Measurements from ENCODE around the gene PLAAT3.
"Not testable (repeated sequence)": the region's sequence is repeated elsewhere in the genome, so short reads cannot be mapped to it uniquely, and the experiment has no call there.

PLAAT3 gene

DNA sequence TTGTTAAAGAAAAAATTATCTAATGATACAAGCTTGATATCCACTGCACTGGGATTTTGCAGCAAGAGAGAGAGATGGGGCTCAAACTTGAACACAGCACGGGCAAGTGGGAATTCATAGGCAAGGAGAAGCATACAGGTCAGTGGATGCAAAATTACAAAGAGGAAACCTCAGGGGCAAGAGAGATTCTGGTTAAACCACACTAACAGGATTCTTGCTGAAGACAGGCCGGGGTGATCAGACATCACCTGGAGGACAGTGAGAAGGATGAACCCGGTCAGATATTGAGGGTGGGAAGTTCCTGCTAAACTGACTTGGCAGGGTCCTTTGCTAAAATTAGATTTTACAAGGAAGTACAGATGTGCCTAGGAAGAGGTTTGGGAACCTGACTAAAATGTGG, 80.2 kb downstream of the PLAAT3 start:
- H3K4me3 ChIP-seq (ENCODE audit: low read depth, low read length), result no peak overlapping the region
- TF ChIP-seq, protein P1, sequence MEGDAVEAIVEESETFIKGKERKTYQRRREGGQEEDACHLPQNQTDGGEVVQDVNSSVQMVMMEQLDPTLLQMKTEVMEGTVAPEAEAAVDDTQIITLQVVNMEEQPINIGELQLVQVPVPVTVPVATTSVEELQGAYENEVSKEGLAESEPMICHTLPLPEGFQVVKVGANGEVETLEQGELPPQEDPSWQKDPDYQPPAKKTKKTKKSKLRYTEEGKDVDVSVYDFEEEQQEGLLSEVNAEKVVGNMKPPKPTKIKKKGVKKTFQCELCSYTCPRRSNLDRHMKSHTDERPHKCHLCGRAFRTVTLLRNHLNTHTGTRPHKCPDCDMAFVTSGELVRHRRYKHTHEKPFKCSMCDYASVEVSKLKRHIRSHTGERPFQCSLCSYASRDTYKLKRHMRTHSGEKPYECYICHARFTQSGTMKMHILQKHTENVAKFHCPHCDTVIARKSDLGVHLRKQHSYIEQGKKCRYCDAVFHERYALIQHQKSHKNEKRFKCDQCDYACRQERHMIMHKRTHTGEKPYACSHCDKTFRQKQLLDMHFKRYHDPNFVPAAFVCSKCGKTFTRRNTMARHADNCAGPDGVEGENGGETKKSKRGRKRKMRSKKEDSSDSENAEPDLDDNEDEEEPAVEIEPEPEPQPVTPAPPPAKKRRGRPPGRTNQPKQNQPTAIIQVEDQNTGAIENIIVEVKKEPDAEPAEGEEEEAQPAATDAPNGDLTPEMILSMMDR (IDR thresholded peaks at IDR 0.05; ENCODE audit: low read depth, low read length), result no peak

DNA sequence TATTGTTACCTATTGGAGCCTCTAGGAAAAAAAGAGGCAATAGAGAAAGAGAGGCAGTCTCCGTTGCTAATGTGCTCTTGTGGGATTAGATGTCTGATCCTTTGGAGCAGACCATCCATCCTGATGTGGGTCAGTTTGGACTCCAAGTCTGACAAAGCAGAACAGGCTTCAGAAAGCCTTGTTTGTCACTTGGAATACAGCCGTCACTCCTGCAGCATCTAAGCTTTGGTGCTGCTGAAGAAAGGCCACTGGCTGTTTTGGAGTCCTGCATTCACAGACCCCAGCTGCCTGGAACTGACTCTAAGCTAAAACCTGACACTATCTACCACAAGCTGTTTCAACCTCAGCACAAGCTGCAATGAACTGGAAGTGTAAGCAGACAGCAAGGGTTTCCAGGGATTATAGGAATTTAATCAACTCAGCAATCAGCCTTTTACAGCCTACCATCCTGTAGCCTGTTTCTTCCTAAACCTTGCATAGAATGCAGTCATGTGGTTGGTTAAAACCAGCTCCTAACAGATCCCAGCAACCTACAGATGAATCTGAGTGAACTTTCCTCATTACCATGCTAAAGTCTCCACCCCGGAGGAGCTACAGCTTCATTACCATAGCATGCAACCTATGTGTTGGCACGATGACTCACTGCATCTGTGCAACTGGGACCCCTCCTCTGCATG, 81.3 kb downstream of the PLAAT3 start:
- TF ChIP-seq, protein P1 (IDR thresholded peaks at IDR 0.05; ENCODE audit: low read depth, low read length), result no peak
- H3K4me3 ChIP-seq (ENCODE audit: low read depth, low read length), result no peak overlapping the region

DNA sequence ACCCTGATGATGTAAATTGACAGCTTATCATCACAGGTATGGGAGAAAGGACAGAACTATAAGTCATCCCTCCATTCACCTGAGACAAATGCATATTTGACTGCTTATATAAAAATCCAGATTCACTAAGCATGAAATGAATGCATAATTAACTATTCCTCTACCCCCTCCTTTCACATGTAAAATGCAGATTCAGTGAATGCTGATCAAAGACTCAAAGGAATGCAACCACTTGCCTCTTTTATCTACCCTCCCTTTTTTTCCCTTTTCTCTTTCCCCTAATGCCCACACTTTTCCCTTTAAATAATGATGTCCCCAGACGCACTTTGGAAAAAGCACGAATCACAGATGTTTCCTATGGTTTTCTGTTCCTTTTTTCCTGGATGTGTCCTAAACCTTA, 82.1 kb downstream of the PLAAT3 start:
- H3K4me3 ChIP-seq (ENCODE audit: low read depth, low read length), result no peak overlapping the region
- TF ChIP-seq, protein P1 (IDR thresholded peaks at IDR 0.05; ENCODE audit: low read depth, low read length), result no peak

DNA sequence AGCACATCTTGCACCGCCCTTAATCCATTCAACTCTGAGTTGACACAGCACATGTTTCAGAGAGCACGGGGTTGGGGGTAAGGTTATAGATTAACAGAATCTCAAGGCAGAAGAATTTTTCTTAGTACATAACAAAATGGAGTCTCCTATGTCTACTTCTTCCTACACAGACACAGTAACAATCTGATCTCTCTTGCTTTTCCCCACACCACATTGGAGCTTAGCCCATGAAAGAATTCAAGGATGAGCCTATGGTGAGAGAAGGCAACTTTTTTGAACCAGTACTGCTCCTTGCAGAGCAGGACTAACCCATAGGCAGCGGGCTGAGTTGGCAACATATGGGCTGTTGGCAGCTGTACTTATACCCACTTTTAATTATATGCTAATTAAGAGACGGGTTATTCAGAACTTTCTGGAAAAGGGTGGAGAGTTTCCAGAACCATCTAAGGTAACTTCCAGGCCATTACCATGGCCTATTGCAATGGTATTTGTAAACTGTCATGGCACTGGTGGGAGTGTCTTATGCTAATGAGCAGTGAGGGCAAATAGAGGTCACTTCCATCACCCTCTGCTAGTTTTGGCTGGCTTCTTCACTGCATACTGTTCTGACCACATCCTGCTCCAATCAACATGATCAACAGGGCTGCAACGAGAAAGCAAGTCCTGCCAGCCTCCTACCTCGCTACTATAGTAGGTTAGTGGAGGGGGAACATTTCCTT, 83.0 kb downstream of the PLAAT3 start:
- H3K4me3 ChIP-seq (ENCODE audit: low read depth, low read length), result not testable (repeated sequence)

DNA sequence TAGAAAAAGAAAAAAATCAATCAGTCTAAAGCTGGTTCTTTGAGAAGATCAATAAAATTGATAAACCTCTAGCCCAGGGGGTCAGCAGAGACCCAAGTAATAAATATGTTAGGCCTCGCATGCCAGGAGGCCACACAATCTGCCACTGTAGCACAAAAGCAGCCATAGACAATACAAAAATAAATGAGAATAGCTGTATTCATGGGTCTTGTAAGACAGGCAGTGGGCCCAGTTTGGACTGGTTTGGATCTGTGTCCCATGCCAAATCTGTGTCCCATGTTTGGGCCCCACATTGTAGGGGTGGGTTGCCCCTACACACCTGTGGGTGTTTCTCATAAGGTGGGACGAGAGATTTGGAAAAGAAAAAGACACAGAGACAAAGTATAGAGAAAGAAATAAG, 84.2 kb downstream of the PLAAT3 start:
- no peak overlapping the region for H3K4me3 ChIP-seq (ENCODE audit: low read depth, low read length)
- TF ChIP-seq, protein P1 (IDR thresholded peaks at IDR 0.05; ENCODE audit: low read depth, low read length), result no peak

DNA sequence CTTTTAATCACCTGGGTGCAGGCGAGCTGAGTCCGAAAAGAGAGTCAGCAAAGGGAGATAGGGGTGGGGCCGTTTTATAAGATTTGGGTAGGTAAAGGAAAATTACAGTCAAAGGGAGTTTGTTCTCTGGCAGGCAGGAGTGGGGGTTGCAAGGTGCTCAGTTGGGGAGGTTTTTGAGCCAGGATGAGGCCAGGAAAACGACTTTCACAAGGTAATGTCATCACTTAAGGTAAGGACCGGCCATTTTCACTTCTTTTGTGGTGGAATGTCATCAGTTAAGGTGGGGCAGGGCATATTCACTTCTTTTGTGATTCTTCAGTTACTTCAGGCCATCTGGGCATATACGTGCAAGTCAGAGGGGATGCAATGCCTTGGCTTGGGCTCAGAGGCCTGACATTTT, 84.9 kb downstream of the PLAAT3 start:
- not testable (repeated sequence) for H3K4me3 ChIP-seq (ENCODE audit: low read depth, low read length)

DNA sequence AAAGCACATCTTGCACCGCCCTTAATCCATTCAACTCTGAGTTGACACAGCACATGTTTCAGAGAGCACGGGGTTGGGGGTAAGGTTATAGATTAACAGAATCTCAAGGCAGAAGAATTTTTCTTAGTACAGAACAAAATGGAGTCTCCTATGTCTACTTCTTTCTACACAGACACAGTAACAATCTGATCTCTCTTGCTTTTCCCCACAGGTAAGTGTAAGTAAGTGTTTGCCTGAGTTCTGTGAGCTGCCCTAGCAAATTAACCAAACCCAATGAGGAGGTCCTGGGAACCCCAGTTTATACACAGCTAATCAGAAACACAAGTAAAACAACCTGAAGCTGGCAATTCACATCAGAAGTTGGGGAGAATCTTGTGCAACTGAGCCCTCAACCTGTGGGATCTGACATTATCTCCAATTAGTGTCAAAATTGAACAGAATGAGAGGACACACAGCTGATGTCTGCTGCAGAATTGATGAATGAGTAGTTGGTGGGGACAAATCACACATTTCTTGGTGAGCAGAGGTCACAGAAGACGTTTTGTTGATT, 85.4 kb downstream of the PLAAT3 start:
- not testable (repeated sequence) for H3K4me3 ChIP-seq (ENCODE audit: low read depth, low read length)

DNA sequence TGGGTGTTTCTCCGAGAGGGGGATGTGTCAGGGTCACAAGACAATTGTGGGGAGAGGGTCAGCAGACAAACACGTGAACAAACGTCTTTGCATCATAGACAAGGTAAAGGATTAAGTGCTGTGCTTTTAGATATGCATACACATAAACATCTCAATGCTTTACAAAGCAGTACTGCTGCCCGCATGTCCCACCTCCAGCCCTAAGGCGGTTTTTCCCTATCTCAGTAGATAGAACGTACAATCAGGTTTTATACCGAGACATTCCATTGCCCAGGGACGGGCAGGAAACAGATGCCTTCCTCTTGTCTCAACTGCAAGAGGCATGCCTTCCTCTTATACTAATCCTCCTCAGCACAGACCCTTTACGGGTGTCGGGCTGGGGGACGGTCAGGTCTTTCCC, 86.1 kb downstream of the PLAAT3 start:
- H3K4me3 ChIP-seq (ENCODE audit: low read depth, low read length), result not testable (repeated sequence)

DNA sequence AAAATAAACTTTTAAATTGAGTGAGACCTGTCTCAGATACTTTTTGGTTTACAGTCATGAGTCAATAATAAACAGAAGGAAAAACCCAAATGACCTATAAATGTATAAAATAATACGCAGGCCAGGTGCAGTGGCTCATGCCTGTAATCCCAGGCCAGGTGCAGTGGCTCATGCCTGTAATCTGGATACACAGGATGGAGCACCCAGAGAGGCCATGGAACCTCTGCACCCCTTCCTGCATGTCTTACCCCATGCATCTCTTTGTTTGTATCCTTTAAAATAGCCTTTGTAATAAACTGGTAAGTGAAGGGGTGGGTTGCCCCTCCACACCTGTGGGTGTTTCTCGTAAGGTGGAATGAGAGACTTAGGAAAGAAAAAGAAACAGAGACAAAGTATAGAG, 86.6 kb downstream of the PLAAT3 start:
- H3K4me3 ChIP-seq (ENCODE audit: low read depth, low read length), result no peak overlapping the region
- TF ChIP-seq, protein P1 (IDR thresholded peaks at IDR 0.05; ENCODE audit: low read depth, low read length), result no peak

All from WI38 (cell line).